ENCODE results near the gene N4BP2L2. TPM values are rescaled to one million over a fixed set of nuclear protein-coding genes. Genes with fewer than 3 reads are reported as not detected.

The N4BP2L2 gene
- total RNA-seq, 1 experiment from 2014 or later = 61.4 TPM

DNA sequence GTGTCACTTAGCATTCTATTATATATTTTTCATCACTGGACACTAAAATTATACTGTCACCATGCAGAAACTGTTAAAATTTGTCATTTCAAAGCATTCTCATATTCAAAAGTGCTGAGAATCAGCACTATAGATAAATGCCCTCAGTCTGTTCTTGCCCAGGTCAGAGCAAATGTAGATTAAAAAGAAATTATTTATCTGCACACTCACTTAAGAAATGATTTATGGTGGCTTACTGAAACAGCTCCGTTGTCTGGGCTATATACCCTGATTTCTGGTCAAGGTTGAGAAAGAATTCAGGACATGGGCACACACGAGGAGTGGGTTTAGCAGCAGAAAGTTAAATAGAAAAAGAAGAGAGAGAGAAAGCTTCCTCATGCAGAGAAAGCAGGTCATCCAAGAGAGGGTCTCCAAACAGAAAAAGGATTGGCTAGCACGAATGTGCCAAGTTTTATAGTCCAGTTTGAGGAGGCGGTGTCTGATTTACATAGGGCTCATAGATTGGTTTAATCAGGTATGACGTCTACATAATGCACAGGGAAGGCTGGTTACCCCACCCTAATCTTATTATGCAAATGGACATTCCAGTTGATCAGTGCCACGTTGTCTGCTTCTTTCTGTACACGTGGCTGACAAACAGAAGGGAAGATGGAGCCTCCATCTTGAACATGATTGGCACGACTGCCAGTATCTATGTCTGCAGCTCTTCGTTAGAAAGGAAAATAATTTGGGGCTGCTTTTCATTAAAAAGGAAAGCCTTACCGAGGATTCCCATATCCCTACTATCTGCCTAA is 63.4 kb downstream of the N4BP2L2 start:
- H3K27ac ChIP-seq (ENCODE audit: insufficient read length, low read depth, low read length) = no peak overlapping the region
- no peak overlapping the region for H4K5ac ChIP-seq (ENCODE audit: insufficient read length, low read depth, low read length)
- no peak overlapping the region for H2BK12ac ChIP-seq (ENCODE audit: insufficient read length, low read depth, low read length)
- WGBS (ENCODE audit: extremely low coverage, insufficient read length, low lambda C conversion rate) = no CpG with 5 or more reads among the region's 10 CpGs
- no peak overlapping the region for H3K56ac ChIP-seq (ENCODE audit: insufficient read length, low read depth, low read length)
- H3K18ac ChIP-seq (ENCODE audit: insufficient read length, low read depth, low read length) = no peak overlapping the region
- no peaks in the 10 kb centered on the region for H3K23me2 ChIP-seq (ENCODE audit: insufficient read length, low read depth, low read length, poor library complexity, severe bottlenecking)
- no peak overlapping the region for H2BK5ac ChIP-seq (ENCODE audit: insufficient read length, low read length)
- no peaks in the 10 kb centered on the region for H3K9me3 ChIP-seq (ENCODE audit: control insufficient read depth, low read depth, low read length)
- no peak for DNase-seq
- Mint-ChIP-seq H3K9me3 (no peaks in the 10 kb centered on the region), H3K4me3 (no peak overlapping the region), H3K27me3 (ENCODE audit: low read depth) (no peaks in the 10 kb centered on the region), H3K4me1 (peaks cover 0 to 4% of the 10 kb centered on the region in 2 experiments; a peak in 1 of 4 replicates), H3K27ac (no peak overlapping the region), H3K36me3 (ENCODE audit: insufficient read depth in 1 of 3, low read depth in 3 of 3) (no peaks in the 10 kb centered on the region)
- no peak overlapping the region for H3K4me2 ChIP-seq (ENCODE audit: insufficient read depth, insufficient read length, low read length)
- no peaks in the 10 kb centered on the region for H3K79me2 ChIP-seq (ENCODE audit: insufficient read depth, low read length)
- no peak overlapping the region for H3K9ac ChIP-seq (ENCODE audit: extremely low read depth, insufficient read length, low read length)
- H2BK20ac ChIP-seq (ENCODE audit: low read depth, low read length, poor library complexity, severe bottlenecking) = no peak overlapping the region
- no peak overlapping the region for H2AFZ ChIP-seq (ENCODE audit: low read length)
- H4K20me1 ChIP-seq (ENCODE audit: control insufficient read depth, insufficient read depth, insufficient read length) = no peaks in the 10 kb centered on the region
- H3T11ph ChIP-seq (ENCODE audit: low read length) = no peak overlapping the region
- H2BK120ac ChIP-seq (ENCODE audit: low read depth, low read length, poor library complexity, severe bottlenecking) = no peak overlapping the region
- no peak overlapping the region for H3K14ac ChIP-seq (ENCODE audit: insufficient read depth, low read length)
- no peak overlapping the region for H2AK5ac ChIP-seq (ENCODE audit: insufficient read length, low read length)
- no peak overlapping the region for H3K4ac ChIP-seq (ENCODE audit: low read depth, low read length)
- H3K23ac ChIP-seq (ENCODE audit: insufficient read length, low read depth, low read length) = no peak overlapping the region
- H3K27me3 ChIP-seq (ENCODE audit: insufficient read depth, low read length) = no peaks in the 10 kb centered on the region
- TF ChIP-seq, protein P1, sequence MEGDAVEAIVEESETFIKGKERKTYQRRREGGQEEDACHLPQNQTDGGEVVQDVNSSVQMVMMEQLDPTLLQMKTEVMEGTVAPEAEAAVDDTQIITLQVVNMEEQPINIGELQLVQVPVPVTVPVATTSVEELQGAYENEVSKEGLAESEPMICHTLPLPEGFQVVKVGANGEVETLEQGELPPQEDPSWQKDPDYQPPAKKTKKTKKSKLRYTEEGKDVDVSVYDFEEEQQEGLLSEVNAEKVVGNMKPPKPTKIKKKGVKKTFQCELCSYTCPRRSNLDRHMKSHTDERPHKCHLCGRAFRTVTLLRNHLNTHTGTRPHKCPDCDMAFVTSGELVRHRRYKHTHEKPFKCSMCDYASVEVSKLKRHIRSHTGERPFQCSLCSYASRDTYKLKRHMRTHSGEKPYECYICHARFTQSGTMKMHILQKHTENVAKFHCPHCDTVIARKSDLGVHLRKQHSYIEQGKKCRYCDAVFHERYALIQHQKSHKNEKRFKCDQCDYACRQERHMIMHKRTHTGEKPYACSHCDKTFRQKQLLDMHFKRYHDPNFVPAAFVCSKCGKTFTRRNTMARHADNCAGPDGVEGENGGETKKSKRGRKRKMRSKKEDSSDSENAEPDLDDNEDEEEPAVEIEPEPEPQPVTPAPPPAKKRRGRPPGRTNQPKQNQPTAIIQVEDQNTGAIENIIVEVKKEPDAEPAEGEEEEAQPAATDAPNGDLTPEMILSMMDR (conservative IDR thresholded peaks at IDR 0.05) = no peak
- no peak overlapping the region for H2BK15ac ChIP-seq (ENCODE audit: low read depth, low read length)
- no peaks in the 10 kb centered on the region for H3K4me1 ChIP-seq (ENCODE audit: insufficient read depth, low read length)
- no peak overlapping the region for H4K91ac ChIP-seq (ENCODE audit: insufficient read length, low read depth, low read length)
- H4K8ac ChIP-seq (replicated peaks; ENCODE audit: insufficient read length, low read depth, low read length) = no peak overlapping the region
- H3K79me1 ChIP-seq (ENCODE audit: insufficient read depth, low read depth, low read length, poor library complexity, severe bottlenecking) = no peaks in the 10 kb centered on the region
